ENCODE results near the gene SLC25A29.

SLC25A29 gene

GRCh38 chr14:100281286-100282082 lies 24.8 kb downstream of the SLC25A29 start:
- DNase-seq (ENCODE audit: low read depth) = no peak

GRCh38 chr14:100279563-100279962 lies 26.7 kb downstream of the SLC25A29 start:
- DNase-seq (ENCODE audit: low read depth) = no peak

- DNase-seq (ENCODE audit: low read depth) = no peak
Measured at GRCh38 chr14:100279133-100279532, 27.1 kb downstream of the SLC25A29 start.

- DNase-seq (ENCODE audit: low read depth) = peak; percentile 82
Measured at GRCh38 chr14:100278702-100279101, 27.5 kb downstream of the SLC25A29 start.

GRCh38 chr14:100275214-100275613 lies 31.0 kb downstream of the SLC25A29 start:
- no peak for DNase-seq (ENCODE audit: low read depth)

- DNase-seq (ENCODE audit: low read depth) = no peak
Measured at GRCh38 chr14:100274250-100274649, 32.0 kb downstream of the SLC25A29 start.

GRCh38 chr14:100271247-100271939 lies 34.9 kb downstream of the SLC25A29 start:
- DNase-seq (ENCODE audit: low read depth) = peak; percentile 24

GRCh38 chr14:100268591-100269207 lies 37.5 kb downstream of the SLC25A29 start:
- no peak for DNase-seq (ENCODE audit: low read depth)

GRCh38 chr14:100267990-100268389 lies 38.3 kb downstream of the SLC25A29 start:
- DNase-seq (ENCODE audit: low read depth) = no peak

- peak; percentile 77 for DNase-seq (ENCODE audit: low read depth)
Measured at GRCh38 chr14:100263141-100263540, 43.1 kb downstream of the SLC25A29 start.

- no peak for DNase-seq (ENCODE audit: low read depth)
Measured at GRCh38 chr14:100262545-100262944, 43.7 kb downstream of the SLC25A29 start.

- no peak for DNase-seq (ENCODE audit: low read depth)
Measured at GRCh38 chr14:100261621-100262020, 44.6 kb downstream of the SLC25A29 start.

GRCh38 chr14:100256339-100256895 lies 49.8 kb downstream of the SLC25A29 start:
- no peak for DNase-seq (ENCODE audit: low read depth)

GRCh38 chr14:100252684-100253083 lies 53.6 kb downstream of the SLC25A29 start:
- DNase-seq (ENCODE audit: low read depth) = no peak

- DNase-seq (ENCODE audit: low read depth) = no peak
Measured at GRCh38 chr14:100250732-100251465, 55.3 kb downstream of the SLC25A29 start.

- DNase-seq (ENCODE audit: low read depth) = peak; percentile 60
Measured at GRCh38 chr14:100246809-100247428, 59.3 kb downstream of the SLC25A29 start.

GRCh38 chr14:100243020-100243419 lies 63.2 kb downstream of the SLC25A29 start:
- no peak for DNase-seq (ENCODE audit: low read depth)

- DNase-seq (ENCODE audit: low read depth) = peak; percentile 11
Measured at GRCh38 chr14:100241279-100241678, 65.0 kb downstream of the SLC25A29 start.
